Measurements from ENCODE around the gene CST6. TPM values are rescaled to one million over a fixed set of nuclear protein-coding genes. Genes with fewer than 3 reads are reported as not detected.

Gene CST6, protein sequence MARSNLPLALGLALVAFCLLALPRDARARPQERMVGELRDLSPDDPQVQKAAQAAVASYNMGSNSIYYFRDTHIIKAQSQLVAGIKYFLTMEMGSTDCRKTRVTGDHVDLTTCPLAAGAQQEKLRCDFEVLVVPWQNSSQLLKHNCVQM
- not detected in 5 replicates for total RNA-seq (2022; extraction: Qiagen RNA extraction; ENCODE audit: low read depth)

DNA sequence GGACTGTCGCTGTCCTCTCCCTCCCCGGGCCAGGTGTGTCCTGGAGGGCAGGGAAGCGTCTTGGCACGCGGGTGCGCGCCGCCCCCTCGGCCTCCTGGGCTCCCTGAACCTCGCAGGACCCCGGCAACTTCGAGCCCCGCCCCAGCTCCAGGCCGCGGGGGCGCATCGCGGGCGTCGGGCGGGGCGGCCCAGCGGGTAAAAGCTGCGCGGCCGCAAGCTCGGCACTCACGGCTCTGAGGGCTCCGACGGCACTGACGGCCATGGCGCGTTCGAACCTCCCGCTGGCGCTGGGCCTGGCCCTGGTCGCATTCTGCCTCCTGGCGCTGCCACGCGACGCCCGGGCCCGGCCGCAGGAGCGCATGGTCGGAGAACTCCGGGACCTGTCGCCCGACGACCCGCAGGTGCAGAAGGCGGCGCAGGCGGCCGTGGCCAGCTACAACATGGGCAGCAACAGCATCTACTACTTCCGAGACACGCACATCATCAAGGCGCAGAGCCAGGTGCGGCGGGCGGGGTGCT, at the start of gene CST6:
CST6 (plus strand) TSS at position 224 of the 519 bp plus-strand sequence; CDS start at position 261, 37 bp downstream.

DNA sequence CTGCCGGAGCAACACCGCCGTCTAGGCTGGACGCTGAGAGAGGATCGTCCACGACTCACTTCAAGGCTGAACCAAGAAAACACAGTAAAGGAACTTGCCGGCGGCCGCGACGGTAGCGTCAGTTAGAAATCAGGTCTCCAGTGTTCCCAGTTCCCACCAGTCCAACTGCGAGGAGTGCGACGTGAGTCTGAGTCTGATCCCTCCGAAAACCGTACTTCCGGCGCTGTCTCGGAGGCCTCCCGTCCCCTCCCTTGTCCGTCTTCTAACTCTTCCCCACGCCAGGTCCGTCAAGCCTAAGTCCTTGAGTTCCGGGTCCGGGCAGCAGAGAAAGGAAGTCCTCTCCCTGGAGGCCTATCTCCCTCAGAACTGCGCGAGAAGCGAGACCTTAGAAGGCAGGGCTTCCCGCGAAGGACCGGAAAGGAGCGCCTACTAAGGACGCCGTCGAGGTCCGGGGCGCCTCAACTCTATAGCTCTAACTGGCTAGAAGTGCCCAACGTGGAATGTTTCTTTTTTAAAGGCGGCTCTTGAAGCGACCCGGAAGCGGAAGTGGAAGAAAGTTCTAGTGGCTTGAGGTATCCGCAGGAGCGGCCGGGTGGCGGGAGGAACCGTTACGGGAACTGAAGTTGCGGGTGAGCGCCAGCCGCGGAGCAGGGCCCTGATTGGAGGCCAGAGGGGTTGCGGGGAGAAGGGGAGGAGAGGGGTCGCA, 9.7 kb upstream of the CST6 start, which contains the start of the genes BANF1 and EIF1AD:
BANF1 (plus strand) TSS at position 562 of the 706 bp plus-strand sequence. CDS start 748 bp downstream, outside the sequence.
EIF1AD (minus strand) TSS at position 216 of the 706 bp plus-strand sequence. CDS start 1,768 bp downstream, outside the sequence.

DNA sequence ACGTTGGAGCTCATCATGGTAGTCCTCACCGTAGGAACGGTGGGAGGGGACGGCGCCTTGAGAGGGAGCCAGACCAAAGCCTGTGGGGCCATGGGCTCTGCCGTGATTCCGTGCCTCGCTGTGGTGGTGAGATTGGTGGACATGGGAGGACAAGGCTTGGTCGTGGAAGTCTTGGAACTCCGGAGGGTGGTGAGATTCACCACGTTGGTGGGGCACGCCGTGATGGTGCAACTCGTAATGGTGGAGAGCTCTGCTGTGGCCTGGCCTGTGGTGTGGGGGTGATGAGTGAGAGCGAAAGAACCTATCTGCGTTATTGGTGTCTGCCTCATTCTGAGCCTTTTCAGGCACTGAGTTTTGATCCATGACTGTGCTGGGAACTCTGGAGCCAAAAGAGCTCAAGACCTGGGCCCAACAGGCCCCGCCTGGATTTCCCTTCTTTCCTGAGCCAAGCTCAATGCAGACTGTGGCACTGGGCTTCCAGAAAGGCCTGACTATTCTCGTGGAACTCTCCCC, 14.3 kb downstream of the CST6 start, which contains the start of gene CATSPER1:
CATSPER1 (minus strand) TSS at position 463 of the 513 bp plus-strand sequence; CDS start at position 363, 100 bp downstream.

DNA sequence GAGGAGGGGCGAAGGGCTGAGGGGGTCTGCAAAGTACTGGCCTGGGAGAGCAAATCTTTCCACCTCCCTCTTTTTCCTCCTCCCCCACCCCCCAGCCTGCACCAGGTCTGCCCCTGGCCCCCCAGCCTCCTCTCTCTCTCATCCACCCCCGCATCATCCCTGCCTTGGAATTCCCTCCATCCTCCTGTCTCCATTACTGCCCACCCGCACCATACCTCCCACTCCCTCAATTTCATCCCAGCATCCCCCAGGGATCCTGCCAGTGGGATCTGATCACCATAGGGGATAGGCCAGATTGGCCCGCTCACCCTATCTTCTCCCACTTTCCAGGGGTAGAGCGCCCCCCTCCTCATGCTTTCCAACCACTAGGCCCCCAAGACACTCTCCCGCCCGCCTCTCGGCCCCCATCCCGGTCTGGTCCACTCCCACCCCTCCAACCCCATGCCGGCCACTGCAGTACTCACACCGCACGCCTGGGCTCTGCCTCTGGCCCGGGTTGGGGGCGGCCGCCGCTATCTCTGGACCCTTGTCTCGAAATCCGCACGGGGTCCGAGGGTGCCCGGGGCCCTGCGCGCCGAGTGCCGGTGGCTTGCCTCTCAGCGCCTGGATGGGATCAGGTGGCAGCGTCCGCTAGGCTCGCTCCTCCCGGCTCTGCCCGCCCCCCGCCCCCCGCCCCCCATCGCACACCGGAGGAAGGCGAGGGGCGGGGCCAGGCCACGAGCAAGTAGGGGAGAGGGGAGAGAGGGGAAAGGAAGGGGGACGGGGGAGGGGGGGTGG, 36.9 kb downstream of the CST6 start, which contains the start of gene GAL3ST3:
GAL3ST3 (minus strand) TSS at position 615 of the 777 bp plus-strand sequence. CDS start 3,746 bp downstream, outside the sequence.

DNA sequence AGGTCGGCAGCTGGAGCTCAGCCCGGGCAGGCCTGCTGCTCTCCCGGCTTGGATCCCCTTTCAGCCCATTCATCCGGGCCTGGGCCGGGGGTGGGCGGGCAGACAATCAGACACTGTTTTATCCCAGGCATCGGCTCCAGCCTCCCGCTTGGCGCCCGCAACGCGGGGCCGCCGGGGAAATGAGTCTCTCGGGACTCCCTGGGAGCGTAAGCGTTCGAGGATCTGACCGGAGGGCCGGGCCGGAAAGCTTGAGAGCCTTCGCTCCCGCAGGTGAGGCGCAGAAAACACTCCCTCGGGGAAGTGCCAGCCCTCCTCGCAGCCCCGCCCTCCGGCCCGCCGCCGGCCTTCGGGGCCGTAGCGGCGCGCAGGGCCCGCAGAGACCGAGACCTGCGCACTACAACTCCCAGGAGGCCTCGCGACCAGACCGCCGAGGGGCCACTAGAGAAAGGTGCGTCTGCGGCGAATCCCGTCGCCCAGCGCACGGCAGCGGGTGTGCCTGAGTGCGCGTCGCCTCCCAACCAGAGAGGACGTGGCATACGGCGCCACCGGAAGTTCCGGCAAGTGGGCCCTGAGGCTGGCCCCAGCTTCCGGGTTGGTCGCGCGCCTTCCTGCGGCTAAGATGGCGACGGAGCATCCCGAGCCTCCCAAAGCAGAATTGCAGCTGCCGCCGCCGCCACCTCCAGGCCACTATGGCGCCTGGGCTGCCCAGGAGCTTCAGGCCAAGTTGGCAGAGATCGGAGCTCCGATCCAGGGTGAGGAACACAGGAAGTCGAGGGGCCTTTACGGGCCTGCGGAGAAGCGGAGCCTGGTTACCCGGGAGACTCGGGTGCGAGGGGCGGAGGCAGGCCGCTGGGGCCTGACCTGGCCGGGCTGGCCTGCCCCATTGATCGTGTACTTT, 40.2 kb downstream of the CST6 start, which contains the start of gene SF3B2:
SF3B2 (plus strand) TSS at position 599 of the 898 bp plus-strand sequence; CDS start at position 620, 21 bp downstream.

Other genes starting within 250 kb of the CST6 start
- gene AP5B1, start 231.0 kb upstream of the CST6 start, total RNA-seq (2022; extraction: Qiagen RNA extraction; ENCODE audit: low read depth), result 10.0 to 13.8 TPM (median 11.8 TPM) in 5 replicates
- gene OVOL1, start 224.9 kb upstream of the CST6 start, total RNA-seq (2022; extraction: Qiagen RNA extraction; ENCODE audit: low read depth), result 0.02 to 0.08 TPM (median 0.02 TPM) in 3 of 5 replicates, not detected in the others
- 0.06 to 0.14 TPM (median 0.11 TPM) in 4 of 5 replicates, not detected in the other for gene SNX32, start 178.0 kb upstream of the CST6 start, total RNA-seq (2022; extraction: Qiagen RNA extraction; ENCODE audit: low read depth)
- gene CFL1, start 153.8 kb upstream of the CST6 start, total RNA-seq (2022; extraction: Qiagen RNA extraction; ENCODE audit: low read depth), result 2,114 to 2,300 TPM (median 2,193 TPM) in 5 replicates
- 24.8 to 34.5 TPM (median 33.9 TPM) in 5 replicates for gene MUS81, start 151.6 kb upstream of the CST6 start, total RNA-seq (2022; extraction: Qiagen RNA extraction; ENCODE audit: low read depth)
- gene EFEMP2, start 139.2 kb upstream of the CST6 start, total RNA-seq (2022; extraction: Qiagen RNA extraction; ENCODE audit: low read depth), result 0.67 to 2.1 TPM (median 1.4 TPM) in 5 replicates
- gene CTSW, start 132.2 kb upstream of the CST6 start, total RNA-seq (2022; extraction: Qiagen RNA extraction; ENCODE audit: low read depth), result 0.09 TPM in 1 of 5 replicates, not detected in the others
- gene FIBP, start 123.5 kb upstream of the CST6 start, total RNA-seq (2022; extraction: Qiagen RNA extraction; ENCODE audit: low read depth), result 74.2 to 92.5 TPM (median 85.4 TPM) in 5 replicates
- gene CCDC85B, start 121.3 kb upstream of the CST6 start, total RNA-seq (2022; extraction: Qiagen RNA extraction; ENCODE audit: low read depth), result 21.7 to 51.3 TPM (median 42.0 TPM) in 5 replicates
- 176 to 296 TPM (median 205 TPM) in 5 replicates for gene FOSL1, start 111.6 kb upstream of the CST6 start, total RNA-seq (2022; extraction: Qiagen RNA extraction; ENCODE audit: low read depth)
- gene C11orf68, start 92.9 kb upstream of the CST6 start, total RNA-seq (2022; extraction: Qiagen RNA extraction; ENCODE audit: low read depth), result 58.3 to 75.5 TPM (median 60.6 TPM) in 5 replicates
- 204 to 286 TPM (median 228 TPM) in 5 replicates for gene DRAP1, start 92.6 kb upstream of the CST6 start, total RNA-seq (2022; extraction: Qiagen RNA extraction; ENCODE audit: low read depth)
- not detected in 5 replicates for gene TSGA10IP, start 66.5 kb upstream of the CST6 start, total RNA-seq (2022; extraction: Qiagen RNA extraction; ENCODE audit: low read depth)
- gene SART1, start 50.3 kb upstream of the CST6 start, total RNA-seq (2022; extraction: Qiagen RNA extraction; ENCODE audit: low read depth), result 43.7 to 71.8 TPM (median 59.1 TPM) in 5 replicates
- 41.2 to 48.0 TPM (median 43.0 TPM) in 5 replicates for gene EIF1AD, start 9.9 kb upstream of the CST6 start, total RNA-seq (2022; extraction: Qiagen RNA extraction; ENCODE audit: low read depth)
- 374 to 484 TPM (median 463 TPM) in 5 replicates for gene BANF1, start 9.5 kb upstream of the CST6 start, total RNA-seq (2022; extraction: Qiagen RNA extraction; ENCODE audit: low read depth)
- gene CATSPER1, start 14.5 kb downstream of the CST6 start, total RNA-seq (2022; extraction: Qiagen RNA extraction; ENCODE audit: low read depth), result 0.53 to 2.1 TPM (median 1.5 TPM) in 5 replicates
- gene GAL3ST3, start 37.2 kb downstream of the CST6 start, total RNA-seq (2022; extraction: Qiagen RNA extraction; ENCODE audit: low read depth), result not detected in 5 replicates
- gene SF3B2, start 40.4 kb downstream of the CST6 start, total RNA-seq (2022; extraction: Qiagen RNA extraction; ENCODE audit: low read depth), result 168 to 185 TPM (median 175 TPM) in 5 replicates
- 49.5 to 72.3 TPM (median 60.7 TPM) in 5 replicates for gene PACS1, start 58.3 kb downstream of the CST6 start, total RNA-seq (2022; extraction: Qiagen RNA extraction; ENCODE audit: low read depth)
- gene KLC2, start 245.7 kb downstream of the CST6 start, total RNA-seq (2022; extraction: Qiagen RNA extraction; ENCODE audit: low read depth), result 34.8 to 48.3 TPM (median 43.1 TPM) in 5 replicates